Spinal cord (tissue), 10 donors: ENCODE measurements around the gene DHRS13. TPM values are rescaled to one million over a fixed set of nuclear protein-coding genes. Genes with fewer than 3 reads are reported as not detected.
A peak's percentile ranks its signal among the peaks of the same experiment; 100 is the strongest.
"Not testable (repeated sequence)": the region's sequence is repeated elsewhere in the genome, so short reads cannot be mapped to it uniquely, and the experiment has no call there.

Experiments used
- DNase-seq, 6 donors: peaks; one replicate each; pipeline versions ENCODE4 v3.0.0 to v3.0.0-alpha.2; 2013 to 2015; ENCODE audit warnings: low spot score in 6 of 6, low read depth in 4 of 6
- H3K27ac ChIP-seq: one replicate; pipeline ENCODE4 v1.5.1; 2013; ENCODE audit warnings: low read depth, low read length, control low read depth
- H3K27me3 ChIP-seq: one replicate; pipeline ENCODE4 v1.6.1; 2013; ENCODE audit warnings: low read length; ENCODE audit not compliant: control insufficient read depth, insufficient read depth
- H3K36me3 ChIP-seq: one replicate; pipeline ENCODE4 v1.6.1; 2013; ENCODE audit warnings: low read length; ENCODE audit not compliant: control insufficient read depth, insufficient read depth
- H3K4me1 ChIP-seq: one replicate; pipeline ENCODE4 v1.6.1; 2013; ENCODE audit warnings: low read length; ENCODE audit not compliant: control insufficient read depth, insufficient read depth
- H3K4me3 ChIP-seq: one replicate; pipeline ENCODE4 v1.5.1; 2013; ENCODE audit warnings: low read depth, low read length, control low read depth
- H3K9me3 ChIP-seq: one replicate; pipeline ENCODE4 v1.6.1; 2013; ENCODE audit warnings: low read length; ENCODE audit not compliant: control insufficient read depth, insufficient read depth
- WGBS: methylation state at CpG from one replicate; pipeline ENCODE4 v1.1.5; 2013; ENCODE audit warnings: missing lambda C conversion rate; ENCODE audit not compliant: insufficient coverage; 5-methylcytosine and 5-hydroxymethylcytosine counted together
- polyA plus RNA-seq, 2 donors: library from polyadenylated mRNA; unstranded; fragments of 120-200 nt; gene quantifications; one replicate each; pipeline ENCODE4 v1.2.1, GENCODE V29; 2013; ENCODE audit not compliant: insufficient read length in 2 of 2
- total RNA-seq, 2 donors: library from RNA; depleted of rRNA in 1 of 2; stranded (reverse); fragments of 120-200 nt in 1 of 2; fragments of >200 nt in 1 of 2; gene quantifications; one replicate each; pipeline versions ENCODE4 v1.2.3 to v1.2.4, GENCODE V29; 2013 to 2014
- donor health status: healthy.

DHRS13 gene
- total and polyA plus RNA-seq, 4 donors, result 19.8 to 34.0 (median 26.8) TPM

DNA sequence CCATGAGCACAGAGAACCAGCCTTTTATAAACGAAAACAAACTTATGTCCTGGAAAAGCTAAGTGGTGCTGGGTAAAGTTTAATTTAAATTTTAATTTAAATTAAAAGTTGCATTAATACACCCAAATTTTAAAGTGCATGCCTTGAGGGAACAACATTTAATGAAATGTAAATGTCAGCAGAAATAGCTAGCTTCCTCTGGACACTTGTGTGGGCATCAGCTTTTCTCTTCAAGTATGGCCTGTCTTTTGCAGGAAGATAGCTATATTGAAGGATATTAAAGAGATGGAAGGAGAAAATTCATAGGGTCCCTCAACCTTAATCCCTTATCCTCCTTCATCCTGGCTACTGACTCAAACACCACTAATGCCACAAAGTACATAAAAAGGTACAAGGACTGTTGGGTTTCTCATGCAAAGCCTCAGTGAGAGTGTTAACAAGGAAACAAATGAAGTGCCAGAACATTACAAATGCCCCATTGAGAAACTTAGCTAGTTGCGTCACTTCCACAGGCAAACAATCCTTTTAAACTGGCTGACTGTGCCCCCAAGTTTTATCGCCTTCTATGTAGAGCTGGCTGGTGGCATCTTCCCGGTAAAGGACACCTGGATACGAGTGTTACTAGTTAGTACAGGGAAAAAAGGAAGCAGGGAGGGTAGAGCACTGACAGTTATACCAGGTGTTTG lies 34.3 kb upstream of the DHRS13 start:
- no peak overlapping the region for H3K4me3 ChIP-seq
- peaks cover 4% of the 10 kb centered on the region for H3K36me3 ChIP-seq
- peaks cover 13% of the 10 kb centered on the region for H3K4me1 ChIP-seq
- H3K27ac ChIP-seq, result peak overlapping the region; percentile 73
- H3K9me3 ChIP-seq, result no peaks in the 10 kb centered on the region
- DNase-seq, result peak in 2 of 6 donors; percentile 49 to 54
- H3K27me3 ChIP-seq, result no peaks in the 10 kb centered on the region
- 72% methylated on average over 3 of the region's 5 CpGs for WGBS

- peaks cover 4% of the 10 kb centered on the region for H3K36me3 ChIP-seq
- H3K9me3 ChIP-seq, result no peaks in the 10 kb centered on the region
- H3K27me3 ChIP-seq, result no peaks in the 10 kb centered on the region
- H3K4me1 ChIP-seq, result peaks cover 8% of the 10 kb centered on the region
- WGBS, result 93% methylated on average over 2 of the region's 8 CpGs
- no peak overlapping the region for H3K4me3 ChIP-seq
- no peak for DNase-seq
- H3K27ac ChIP-seq, result peak overlapping the region; percentile 60
Observed at GRCh38 chr17:28935744-28936460, 33.0 kb upstream of the DHRS13 start.

GRCh38 chr17:28934508-28934907 lies 31.6 kb upstream of the DHRS13 start:
- H3K4me1 ChIP-seq, H3K36me3 ChIP-seq, H3K27ac ChIP-seq, H3K4me3 ChIP-seq, H3K27me3 ChIP-seq, DNase-seq, H3K9me3 ChIP-seq: not testable (repeated sequence)
- WGBS, result 97% methylated on average over 6 of the region's 8 CpGs

- H3K36me3 ChIP-seq, result peaks cover 10% of the 10 kb centered on the region
- WGBS, result 95% methylated on average over 2 of the region's 2 CpGs
- H3K9me3 ChIP-seq, result no peaks in the 10 kb centered on the region
- DNase-seq, result no peak
- H3K4me1 ChIP-seq, result peaks cover 2% of the 10 kb centered on the region
- H3K4me3 ChIP-seq, result no peak overlapping the region
- H3K27ac ChIP-seq, result no peak overlapping the region
- no peaks in the 10 kb centered on the region for H3K27me3 ChIP-seq
Observed at GRCh38 chr17:28929787-28930186, 26.9 kb upstream of the DHRS13 start.

GRCh38 chr17:28928061-28928460 lies 25.2 kb upstream of the DHRS13 start:
- peaks cover 21% of the 10 kb centered on the region for H3K36me3 ChIP-seq
- no peaks in the 10 kb centered on the region for H3K9me3 ChIP-seq
- no peak for DNase-seq
- no peak overlapping the region for H3K4me3 ChIP-seq
- peaks cover 2% of the 10 kb centered on the region for H3K4me1 ChIP-seq
- H3K27ac ChIP-seq, result no peak overlapping the region
- WGBS, result 83% methylated on average over 1 of the region's 2 CpGs
- no peaks in the 10 kb centered on the region for H3K27me3 ChIP-seq

- Histone ChIP-seq H3K36me3 (peaks cover 24% of the 10 kb centered on the region), H3K27me3 (no peaks in the 10 kb centered on the region), H3K27ac (no peak overlapping the region), H3K4me1 (peaks cover 2% of the 10 kb centered on the region), H3K4me3 (no peak overlapping the region), H3K9me3 (no peaks in the 10 kb centered on the region)
- no CpG with 5 or more reads among the region's 4 CpGs for WGBS
- DNase-seq, result no peak
Observed at GRCh38 chr17:28926786-28927185, 23.9 kb upstream of the DHRS13 start.

GRCh38 chr17:28926366-28926765 lies 23.5 kb upstream of the DHRS13 start:
- Histone ChIP-seq H3K27ac (no peak overlapping the region), H3K4me1 (peaks cover 2% of the 10 kb centered on the region), H3K9me3 (no peaks in the 10 kb centered on the region), H3K36me3 (peaks cover 24% of the 10 kb centered on the region), H3K27me3 (no peaks in the 10 kb centered on the region), H3K4me3 (no peak overlapping the region)
- WGBS, result no CpG with 5 or more reads among the region's 2 CpGs
- DNase-seq, result no peak

DNA sequence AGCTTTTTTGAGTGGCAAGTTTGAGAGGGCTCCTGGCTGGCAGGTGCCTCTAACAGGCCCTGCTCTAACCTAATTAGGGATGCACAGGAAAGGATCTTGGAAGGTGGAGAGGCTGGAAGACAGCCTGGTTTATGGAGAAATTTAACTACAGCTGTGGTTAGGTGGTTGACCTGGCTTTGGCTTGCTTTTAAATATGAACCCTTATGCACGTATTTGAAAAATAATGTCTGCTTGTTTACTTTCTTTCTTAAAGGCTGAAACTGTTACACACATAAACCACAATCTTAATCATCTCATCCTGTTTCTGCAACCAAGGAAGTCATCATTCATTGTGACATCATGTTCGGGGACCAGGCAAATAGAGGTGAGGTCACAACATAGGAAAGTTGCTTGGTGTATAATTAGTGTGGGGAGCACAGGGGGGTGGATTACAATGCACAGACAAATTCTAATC lies 23.1 kb upstream of the DHRS13 start:
- H3K4me1 ChIP-seq, result peaks cover 2% of the 10 kb centered on the region
- H3K36me3 ChIP-seq, result peaks cover 29% of the 10 kb centered on the region
- no peak overlapping the region for H3K27ac ChIP-seq
- H3K9me3 ChIP-seq, result no peaks in the 10 kb centered on the region
- no CpG with 5 or more reads among the region's 2 CpGs for WGBS
- H3K4me3 ChIP-seq, result no peak overlapping the region
- DNase-seq, result no peak
- no peaks in the 10 kb centered on the region for H3K27me3 ChIP-seq

DNA sequence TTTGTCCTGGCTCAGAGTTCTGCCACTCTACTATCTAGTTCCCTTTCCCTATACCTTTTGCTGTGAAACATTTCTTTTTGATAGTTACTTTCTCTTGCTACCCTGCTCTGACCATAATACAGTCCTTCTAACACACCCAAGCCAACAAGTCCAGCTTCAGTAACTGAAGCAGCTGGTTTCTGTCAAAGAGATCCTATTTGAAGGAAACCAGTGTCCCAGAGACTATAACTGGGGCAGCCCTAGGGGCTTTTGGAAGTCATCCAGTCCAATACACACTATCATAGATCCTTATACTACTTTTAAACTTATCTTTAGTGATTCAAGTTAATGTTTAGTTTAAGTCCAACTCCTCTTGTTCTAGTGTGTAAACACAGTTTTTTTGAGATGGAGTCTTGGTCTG lies 17.3 kb upstream of the DHRS13 start:
- Histone ChIP-seq H3K36me3 (peaks cover 74% of the 10 kb centered on the region), H3K27me3 (no peaks in the 10 kb centered on the region), H3K4me1 (no peaks in the 10 kb centered on the region), H3K4me3 (no peak overlapping the region), H3K27ac (no peak overlapping the region), H3K9me3 (no peaks in the 10 kb centered on the region)
- DNase-seq, result no peak

GRCh38 chr17:28918295-28918694 lies 15.4 kb upstream of the DHRS13 start:
- H3K4me3 ChIP-seq, result no peak overlapping the region
- peaks cover 81% of the 10 kb centered on the region for H3K36me3 ChIP-seq
- H3K27me3 ChIP-seq, result no peaks in the 10 kb centered on the region
- no peak for DNase-seq
- no CpG with 5 or more reads among the region's 2 CpGs for WGBS
- H3K4me1 ChIP-seq, result no peaks in the 10 kb centered on the region
- H3K27ac ChIP-seq, result no peak overlapping the region
- no peaks in the 10 kb centered on the region for H3K9me3 ChIP-seq
